AG09319 (cell line): ENCODE measurements around the gene ACTR1B.

Source experiments
- DNase-seq: peaks from one replicate; pipeline ENCODE4 v3.0.0-alpha.2; 2010; ENCODE audit warnings: low read depth; ENCODE audit errors: extremely low read depth
- TF ChIP-seq, protein P1 (sequence below): IDR thresholded peaks from 2 replicates; pipeline ENCODE4 v1.5.1; 2011; ENCODE audit warnings: low read depth, mild to moderate bottlenecking, inconsistent platforms, low read length, moderate library complexity

The ACTR1B gene

DNA sequence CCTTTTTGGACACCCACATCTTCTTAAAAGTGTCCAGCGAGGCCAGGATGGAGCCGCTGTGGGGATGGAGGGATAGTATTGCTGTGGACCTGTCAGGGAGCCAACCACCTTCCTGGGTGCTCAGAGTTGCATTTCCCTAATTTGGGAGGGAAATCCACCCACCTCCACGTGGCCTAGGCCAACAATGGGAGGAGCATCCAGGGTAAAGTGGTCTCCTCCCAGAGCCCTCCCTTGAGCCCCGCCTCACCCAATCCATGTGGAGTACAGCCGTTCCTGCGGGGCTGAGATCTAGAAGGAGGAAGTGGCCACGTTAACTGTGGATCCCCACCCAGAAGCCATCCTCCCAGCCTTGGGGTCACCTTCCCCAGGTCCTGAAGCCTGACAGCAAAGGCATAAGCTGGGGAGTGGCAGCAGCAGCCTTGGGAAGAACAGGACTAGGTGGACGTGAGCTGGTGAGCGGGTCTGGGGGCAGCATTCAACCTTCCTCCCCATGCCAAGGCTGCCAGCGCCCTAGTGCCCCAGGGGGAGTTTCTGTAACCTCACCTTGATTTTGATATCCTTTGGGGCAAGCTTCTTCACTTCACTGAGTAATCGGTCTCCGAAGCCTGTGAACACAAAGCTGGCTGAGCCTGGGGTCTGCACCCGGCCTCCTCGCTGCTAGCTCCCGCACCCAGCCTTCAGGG, 6.8 kb downstream of the ACTR1B start:
- no peak for DNase-seq
- TF ChIP-seq, protein P1, sequence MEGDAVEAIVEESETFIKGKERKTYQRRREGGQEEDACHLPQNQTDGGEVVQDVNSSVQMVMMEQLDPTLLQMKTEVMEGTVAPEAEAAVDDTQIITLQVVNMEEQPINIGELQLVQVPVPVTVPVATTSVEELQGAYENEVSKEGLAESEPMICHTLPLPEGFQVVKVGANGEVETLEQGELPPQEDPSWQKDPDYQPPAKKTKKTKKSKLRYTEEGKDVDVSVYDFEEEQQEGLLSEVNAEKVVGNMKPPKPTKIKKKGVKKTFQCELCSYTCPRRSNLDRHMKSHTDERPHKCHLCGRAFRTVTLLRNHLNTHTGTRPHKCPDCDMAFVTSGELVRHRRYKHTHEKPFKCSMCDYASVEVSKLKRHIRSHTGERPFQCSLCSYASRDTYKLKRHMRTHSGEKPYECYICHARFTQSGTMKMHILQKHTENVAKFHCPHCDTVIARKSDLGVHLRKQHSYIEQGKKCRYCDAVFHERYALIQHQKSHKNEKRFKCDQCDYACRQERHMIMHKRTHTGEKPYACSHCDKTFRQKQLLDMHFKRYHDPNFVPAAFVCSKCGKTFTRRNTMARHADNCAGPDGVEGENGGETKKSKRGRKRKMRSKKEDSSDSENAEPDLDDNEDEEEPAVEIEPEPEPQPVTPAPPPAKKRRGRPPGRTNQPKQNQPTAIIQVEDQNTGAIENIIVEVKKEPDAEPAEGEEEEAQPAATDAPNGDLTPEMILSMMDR = no peak

DNA sequence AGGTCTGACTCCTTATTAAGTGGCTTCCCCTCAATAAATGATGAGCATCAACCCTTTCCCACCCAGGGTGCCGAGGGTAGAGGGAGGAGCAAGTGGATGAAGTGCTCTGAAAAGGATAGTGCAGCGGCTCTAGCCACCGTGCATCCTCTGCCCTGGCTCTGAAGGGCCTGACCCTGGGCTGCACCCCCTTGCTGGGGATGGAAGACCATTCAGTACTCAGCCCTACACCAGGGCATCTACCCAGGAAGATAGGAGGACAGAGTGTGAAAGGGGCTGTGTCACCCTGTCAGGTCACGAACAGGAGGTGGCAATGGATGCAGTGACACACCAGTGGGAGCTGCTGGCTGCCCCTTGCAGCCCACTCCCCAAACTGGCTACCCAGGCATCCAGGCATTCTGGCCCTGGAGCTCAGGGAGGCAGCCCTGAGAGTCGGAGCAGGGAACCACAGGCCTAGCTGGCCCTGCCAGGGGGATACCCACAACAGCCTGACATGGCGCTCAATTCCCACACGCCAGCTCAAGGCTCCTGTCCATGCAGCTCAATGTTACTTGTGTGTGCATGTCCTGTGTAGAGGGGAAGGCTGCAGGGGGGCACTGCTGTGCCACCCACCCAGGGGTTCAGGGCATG, 7.6 kb downstream of the ACTR1B start:
- DNase-seq = no peak
- TF ChIP-seq, protein P1 = no peak

DNA sequence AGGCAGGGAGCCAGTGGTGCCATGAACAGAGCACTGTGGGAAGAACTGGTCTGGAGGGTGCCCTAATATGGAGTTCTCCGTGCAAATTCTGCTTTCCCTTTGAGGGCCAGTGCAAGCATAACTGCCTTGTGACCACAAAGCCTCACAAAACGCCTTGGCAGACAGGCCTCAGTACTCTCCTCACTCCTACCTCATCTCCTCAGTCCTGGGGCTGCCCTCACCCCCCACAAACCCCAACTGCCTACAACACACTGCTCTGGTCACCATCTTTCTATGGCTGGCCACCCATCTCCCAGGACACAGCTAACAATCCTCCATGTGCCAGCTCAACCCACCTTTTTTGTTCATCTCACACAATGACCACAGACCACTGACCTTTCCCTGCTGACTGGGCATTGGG, 9.1 kb downstream of the ACTR1B start:
- no peak for DNase-seq

DNA sequence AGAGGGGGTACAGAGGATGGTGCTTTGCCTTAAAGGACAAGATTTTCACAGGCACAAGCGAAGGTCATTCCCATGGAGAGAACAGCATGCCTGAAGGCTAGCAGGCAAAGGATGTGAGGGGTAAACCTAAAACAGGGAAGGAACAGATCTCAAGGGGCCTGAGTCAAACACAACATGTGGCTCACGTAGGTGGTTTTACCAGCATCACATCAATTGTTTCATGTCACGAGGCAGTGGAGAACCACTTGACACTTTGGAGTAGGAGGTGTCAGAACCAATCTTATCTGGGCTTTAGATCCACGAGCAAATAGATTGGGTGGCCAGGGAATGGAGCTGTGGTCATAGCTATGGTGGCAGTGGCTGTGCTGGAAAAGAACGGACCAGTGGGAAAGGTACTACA, 9.5 kb downstream of the ACTR1B start:
- DNase-seq = no peak
- TF ChIP-seq, protein P1 = no peak

More for the DNA sequence above, 9.1 kb downstream of the ACTR1B start:
- TF ChIP-seq, protein P1 = no peak

DNA sequence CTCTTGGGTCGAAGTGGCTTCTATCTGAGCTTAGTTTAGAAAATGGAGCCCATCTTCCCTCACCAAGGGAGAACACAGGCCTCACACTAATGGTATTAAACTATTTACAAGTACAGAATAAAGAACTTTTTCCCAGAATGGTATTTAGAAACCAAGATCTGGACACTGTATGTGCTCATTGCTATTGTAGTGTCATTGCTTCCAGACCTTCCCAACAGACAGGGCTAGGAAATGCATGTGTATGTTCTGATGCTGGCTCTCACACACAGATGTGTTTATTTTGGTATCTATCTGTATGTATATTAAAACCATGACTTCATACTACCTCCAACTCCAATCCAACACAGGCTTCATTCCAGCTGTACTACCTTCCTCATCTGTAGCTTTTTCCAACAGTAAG, 10.0 kb downstream of the ACTR1B start:
- no peak for DNase-seq
- TF ChIP-seq, protein P1 = no peak

DNA sequence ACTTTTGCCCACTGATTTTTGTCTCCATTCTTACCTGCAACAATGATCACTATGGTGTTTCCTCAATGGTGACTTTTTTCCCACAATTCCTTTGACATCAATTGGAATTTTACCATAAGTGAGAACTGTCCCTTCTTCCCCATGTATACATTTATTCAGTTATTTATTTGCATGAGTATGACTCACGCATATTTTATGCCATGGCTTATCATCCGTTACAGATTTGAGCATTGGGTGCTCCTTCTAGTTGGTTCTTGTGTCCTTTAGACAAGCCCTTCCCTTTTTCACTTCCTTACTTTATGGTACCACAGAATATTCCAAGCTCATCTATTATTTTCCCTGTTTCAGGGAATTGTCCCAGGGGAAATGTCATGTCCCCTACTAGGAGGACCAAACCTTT, 10.4 kb downstream of the ACTR1B start:
- TF ChIP-seq, protein P1 = no peak
- no peak for DNase-seq

DNA sequence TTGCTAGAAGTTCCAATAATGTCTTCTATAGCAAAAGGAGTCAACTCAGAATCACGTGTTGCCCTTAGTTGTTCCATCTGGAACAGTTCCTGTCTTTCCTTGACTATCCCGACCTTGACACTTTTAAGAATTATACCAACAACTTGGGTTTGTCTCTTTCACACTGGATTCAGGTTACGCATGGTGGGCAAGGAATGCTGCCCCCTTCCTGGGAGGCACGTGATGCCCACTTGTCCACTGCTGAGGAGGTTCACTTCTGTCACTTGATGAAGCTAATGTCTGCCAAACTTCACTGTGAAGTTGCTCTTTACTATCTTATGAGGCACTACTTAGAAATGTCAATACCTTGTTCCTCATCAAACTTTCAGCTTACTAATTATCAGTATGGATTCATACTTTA, 12.7 kb downstream of the ACTR1B start:
- TF ChIP-seq, protein P1 = no peak
- DNase-seq = no peak
